Heart right ventricle (tissue), 16 donors: ENCODE data around the gene ZNF302. TPM values are rescaled to one million over a fixed set of nuclear protein-coding genes. Genes with fewer than 3 reads are reported as not detected.
A peak's percentile ranks its signal among the peaks of the same experiment; 100 is the strongest.
"Not testable (repeated sequence)": the region's sequence is repeated elsewhere in the genome, so short reads cannot be mapped to it uniquely, and the experiment has no call there.

Experiments
- ATAC-seq, 8 donors: fragments of 200-7000 bp; cut with Tn5 transposase; one replicate each; pipeline ENCODE4 v1.9.1; 2020; ENCODE audit warnings: mild to moderate bottlenecking in 8 of 8, moderate library complexity in 8 of 8, moderate number of reproducible peaks in 1 of 8
- DNase-seq, 2 donors: peaks; one replicate each; pipeline ENCODE4 v3.0.0-alpha.2; 2020
- H3K27ac ChIP-seq, 10 donors: fragments of 200-600 bp; sonication (generic) in 2 of 10; one replicate each; pipeline versions ENCODE4 v1.5.0 to v1.8.0; 2020 to 2022; ENCODE audit warnings: mild to moderate bottlenecking in 3 of 10
- H3K27me3 ChIP-seq, 7 donors: fragments of 200-600 bp; one replicate each; pipeline ENCODE4 v1.8.0; 2021 to 2022; ENCODE audit warnings: mild to moderate bottlenecking in 2 of 7
- H3K36me3 ChIP-seq, 9 donors: fragments of 200-600 bp; sonication (generic) in 1 of 9; one replicate each; pipeline versions ENCODE4 v1.5.0 to v1.8.0; 2020 to 2022; ENCODE audit warnings: mild to moderate bottlenecking in 2 of 9
- H3K4me1 ChIP-seq, 9 donors: fragments of 200-600 bp; sonication (generic) in 1 of 9; one replicate each; pipeline versions ENCODE4 v1.5.0 to v1.8.0; 2020 to 2022; ENCODE audit warnings: mild to moderate bottlenecking in 4 of 9
- H3K4me3 ChIP-seq, 10 donors: fragments of 200-600 bp; sonication (generic) in 2 of 10; one replicate each; pipeline versions ENCODE4 v1.5.0 to v1.8.0; 2020 to 2022; ENCODE audit warnings: mild to moderate bottlenecking in 7 of 10, moderate library complexity in 2 of 10
- H3K9me3 ChIP-seq, 11 donors: fragments of 200-600 bp in 10 of 11; sonication (generic) in 2 of 11; one replicate each; pipeline versions ENCODE4 v1.5.0 to v1.8.0; 2013 to 2022; ENCODE audit warnings: mild to moderate bottlenecking in 2 of 11, control low read depth in 1 of 11, moderate library complexity in 1 of 11
- WGBS, 2 donors: extraction: QIAGEN DNeasy Blood & Tissue Kit; methylation state at CpG; one replicate each; pipeline ENCODE4 v1.1.7; 2013; ENCODE audit warnings: inconsistent platforms in 1 of 2; 5-methylcytosine and 5-hydroxymethylcytosine counted together
- intact Hi-C, 10 donors: fragments of 100-400 bp; cut with DNase I; formaldehyde crosslinking; loops; one replicate each; pipeline versions ENCODE4 v1.11.1 to v1.14.2; 2022
- polyA plus RNA-seq, 2 donors: library from polyadenylated mRNA; stranded (reverse); fragments of 200-250 nt; gene quantifications; one replicate each; pipeline ENCODE4 v1.2.3, GENCODE V29; 2013
- total RNA-seq, 10 donors: library from RNA; stranded (reverse); fragmentation: NEBNext Ultra II Directional in 3 of 10; extraction: Animal tissue kit (Norgen Biotek cat#: 25700) in 3 of 10; gene quantifications; one replicate each; pipeline versions ENCODE4 v1.2.1 to v1.2.4, GENCODE V29; 2021 to 2023
- TF ChIP-seq, protein P1 (sequence below), 9 donors: fragments of 200-600 bp; sonication (generic) in 2 of 9; IDR thresholded peaks; one replicate each; pipeline versions ENCODE4 v1.5.0 to v1.8.0; 2021 to 2022; ENCODE audit warnings: antibody characterized with exemption in 9 of 9, mild to moderate bottlenecking in 5 of 9, moderate library complexity in 1 of 9
- donor health status: Arrhythmogenic right ventricular cardiomyopathy.
- donor health status: ischemic (EF 13 %, LVEDD 7.1; RV severe dilation, severe dysfunction).
- donor health status: healthy with polysubstance abuse.
- donor health status: DM: no; HTN: yes; CAD: no.
- donor health status: DM: no; HTN: no; CAD: no.
- donor health status: ischemic (EF 25% LVEDD 6.9; RV normal size, moderate dysfunction).
- donor health status: ischemic (EF 25% LVEDD 5.7; RV mildly dilated, moderate dysfunction).
- donor health status: healthy.
- donor health status: DM: yes; HTN: yes; CAD: no.
- donor health status: Ischemic cardiomyopathy.
- donor health status: ischemic (EF 35%, LVEDD 5.7; RV mildly dilated, moderate dysfunction).
- donor health status: nonischemic (EF 11% LVEDD 7.7; RV severe dilation, severe dysfunction).
- donor health status: DM: yes; HTN: yes; CAD: no.
- donor health status: PGD.
- donor health status: ischemic (EF 29% LVEDD 5.4; RV normal size, mild dysfunction).
- donor health status: nonischemic (EF 23%, LVEDD 6.1; RV moderate dilation, normal function).

The ZNF302 gene
- total and polyA plus RNA-seq, 12 donors: 20.4 to 42.5 (median 32.6) TPM

DNA sequence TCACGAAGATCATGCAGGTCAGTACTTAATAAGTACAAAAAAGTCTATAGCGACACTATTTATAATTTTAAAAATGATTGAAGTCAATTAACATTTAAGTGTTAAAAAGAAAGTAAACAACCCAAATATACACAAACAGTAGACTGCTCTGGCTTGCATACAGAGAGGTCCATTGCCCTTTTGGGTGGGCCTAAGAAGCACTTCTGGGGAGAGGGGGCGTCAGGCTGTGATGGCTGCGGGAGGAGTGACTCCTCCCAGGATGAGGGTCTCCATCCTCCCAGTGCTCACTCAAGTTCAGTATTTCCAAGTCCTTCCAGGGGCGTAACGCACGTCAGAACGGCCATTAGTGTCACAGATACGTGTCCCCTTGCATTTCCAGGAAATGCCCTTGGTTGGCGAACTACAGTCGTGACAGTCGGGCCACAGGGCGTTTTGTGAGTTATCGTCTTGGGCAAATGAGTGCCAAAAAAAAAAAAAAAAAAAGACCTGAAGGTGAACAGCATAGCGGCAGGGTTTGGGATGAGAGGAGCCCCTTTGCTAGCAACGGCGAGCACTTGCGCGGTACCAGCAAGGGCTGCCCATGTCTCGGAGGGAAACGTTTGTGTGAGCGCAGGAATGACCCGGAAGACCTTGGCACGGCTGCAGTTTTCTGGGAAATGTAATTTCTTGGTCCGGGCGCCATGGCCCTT lies 637 bp upstream of the ZNF302 start, which contains the start of gene SCGB2B2:
Gene SCGB2B2 (minus strand): TSS at position 463 of the 689 bp plus-strand sequence. CDS start 82,596 bp downstream, outside the sequence.
- TF ChIP-seq, protein P1, sequence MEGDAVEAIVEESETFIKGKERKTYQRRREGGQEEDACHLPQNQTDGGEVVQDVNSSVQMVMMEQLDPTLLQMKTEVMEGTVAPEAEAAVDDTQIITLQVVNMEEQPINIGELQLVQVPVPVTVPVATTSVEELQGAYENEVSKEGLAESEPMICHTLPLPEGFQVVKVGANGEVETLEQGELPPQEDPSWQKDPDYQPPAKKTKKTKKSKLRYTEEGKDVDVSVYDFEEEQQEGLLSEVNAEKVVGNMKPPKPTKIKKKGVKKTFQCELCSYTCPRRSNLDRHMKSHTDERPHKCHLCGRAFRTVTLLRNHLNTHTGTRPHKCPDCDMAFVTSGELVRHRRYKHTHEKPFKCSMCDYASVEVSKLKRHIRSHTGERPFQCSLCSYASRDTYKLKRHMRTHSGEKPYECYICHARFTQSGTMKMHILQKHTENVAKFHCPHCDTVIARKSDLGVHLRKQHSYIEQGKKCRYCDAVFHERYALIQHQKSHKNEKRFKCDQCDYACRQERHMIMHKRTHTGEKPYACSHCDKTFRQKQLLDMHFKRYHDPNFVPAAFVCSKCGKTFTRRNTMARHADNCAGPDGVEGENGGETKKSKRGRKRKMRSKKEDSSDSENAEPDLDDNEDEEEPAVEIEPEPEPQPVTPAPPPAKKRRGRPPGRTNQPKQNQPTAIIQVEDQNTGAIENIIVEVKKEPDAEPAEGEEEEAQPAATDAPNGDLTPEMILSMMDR (IDR thresholded peaks at IDR 0.05): peak in 2 of 9 donors; percentile 28 to 33
- peak in 1 of 2 donors; percentile 88 for DNase-seq
- Histone ChIP-seq H3K4me1 (peaks cover 5 to 39% (median 20%) of the 10 kb centered on the region in 9 donors), H3K4me3 (peak within 1 kb of the TSS; percentile 65 to 90 (median 83)), H3K9me3 (peaks cover 0 to 39% (median 0%) of the 10 kb centered on the region in 11 donors), H3K27ac (peak within 1 kb of the TSS; percentile 95 to 99 (median 98)), H3K36me3 (peaks cover 0 to 32% (median 28%) of the 10 kb centered on the region in 9 donors), H3K27me3 (no peaks in the 10 kb centered on the region)
- whole genome bisulfite sequencing, 2 donors: 5 to 6% methylated on average over 26 of the region's 26 CpGs
- intact Hi-C loops: loop anchor here in 6 of 10 donors (2.0 to 5.0 kb wide), 3 partner anchors 55 to 95 kb away; partner anchors contain the start of genes ZNF181 (in 6 of the 6) and ZNF599 (in 1 of the 6)
- peak; percentile 71 to 93 (median 88) for ATAC-seq

GRCh38 chr19:34678085-34678412 lies 571 bp downstream of the ZNF302 start:
- Histone ChIP-seq H3K36me3 (peaks cover 0 to 45% (median 40%) of the 10 kb centered on the region in 9 donors), H3K27me3 (no peaks in the 10 kb centered on the region), H3K9me3 (peaks cover 0 to 51% (median 0%) of the 10 kb centered on the region in 11 donors), H3K27ac (peak overlapping the region; percentile 95 to 99 (median 98)), H3K4me3 (peak overlapping the region; percentile 65 to 90 (median 83)), H3K4me1 (peaks cover 5 to 39% (median 20%) of the 10 kb centered on the region in 9 donors)
- DNase-seq (no peak), ATAC-seq (no peak)
- WGBS, 2 donors: 0 to 2% methylated on average over 20 of the region's 20 CpGs
- intact Hi-C loops: loop anchor here in 4 of 10 donors (5.0 kb wide), 2 partner anchors 54 to 94 kb away; partner anchors contain the start of genes ZNF181 (in 4 of the 4) and ZNF599 (in 1 of the 4)
- TF ChIP-seq, protein P1 (IDR thresholded peaks at IDR 0.05): no peak

DNA sequence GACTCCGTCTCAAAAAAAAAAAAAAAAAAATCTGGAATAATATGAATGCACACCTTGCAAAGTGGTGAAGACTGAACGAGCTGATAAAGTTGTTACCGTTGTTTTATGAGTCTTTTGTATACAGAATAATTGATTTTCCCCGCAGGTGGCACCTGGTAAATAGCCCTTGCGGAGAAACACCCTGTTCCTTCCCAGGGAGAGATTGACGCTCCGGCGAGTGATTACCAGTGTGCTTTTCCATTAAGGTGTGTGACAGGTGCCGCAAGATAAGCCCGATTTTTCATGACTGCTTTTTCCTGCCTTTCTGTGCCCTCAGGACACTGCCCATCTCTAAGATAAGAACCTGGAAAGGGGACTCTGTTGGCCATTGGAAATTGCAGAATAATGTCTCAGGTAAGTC lies 943 bp downstream of the ZNF302 start:
- 43 to 51% methylated on average over 10 of the region's 10 CpGs for WGBS, 2 donors
- DNase-seq: no peak
- peaks cover 0 to 55% (median 0%) of the 10 kb centered on the region in 11 donors for H3K9me3 ChIP-seq
- ATAC-seq: no peak
- H3K36me3 ChIP-seq: peaks cover 0 to 48% (median 44%) of the 10 kb centered on the region in 9 donors
- peak overlapping the region; percentile 65 to 90 (median 83) for H3K4me3 ChIP-seq
- H3K27me3 ChIP-seq: no peaks in the 10 kb centered on the region
- intact Hi-C loops: loop anchor here in 4 of 10 donors (5.0 kb wide), 2 partner anchors 54 to 94 kb away; partner anchors contain the start of genes ZNF181 (in 4 of the 4) and ZNF599 (in 1 of the 4)
- TF ChIP-seq, protein P1 (IDR thresholded peaks at IDR 0.05): no peak
- H3K27ac ChIP-seq: peak overlapping the region in 7 of 10 donors; percentile 95 to 99 (median 98)
- H3K4me1 ChIP-seq: peaks cover 5 to 39% (median 20%) of the 10 kb centered on the region in 9 donors

- no peak overlapping the region for H3K27ac ChIP-seq
- H3K4me1 ChIP-seq: peaks cover 2 to 27% (median 16%) of the 10 kb centered on the region in 9 donors
- intact Hi-C loops: no loop called here
- ATAC-seq (no peak), DNase-seq (no peak)
- peaks cover 0 to 80% (median 24%) of the 10 kb centered on the region in 11 donors for H3K9me3 ChIP-seq
- H3K4me3 ChIP-seq: no peak overlapping the region
- WGBS, 2 donors: 96 to 97% methylated on average over 9 of the region's 9 CpGs
- peaks cover 0 to 74% (median 60%) of the 10 kb centered on the region in 9 donors for H3K36me3 ChIP-seq
- TF ChIP-seq, protein P1 (IDR thresholded peaks at IDR 0.05): no peak
- no peaks in the 10 kb centered on the region for H3K27me3 ChIP-seq
Observed at GRCh38 chr19:34681478-34681877, 4.0 kb downstream of the ZNF302 start.

DNA sequence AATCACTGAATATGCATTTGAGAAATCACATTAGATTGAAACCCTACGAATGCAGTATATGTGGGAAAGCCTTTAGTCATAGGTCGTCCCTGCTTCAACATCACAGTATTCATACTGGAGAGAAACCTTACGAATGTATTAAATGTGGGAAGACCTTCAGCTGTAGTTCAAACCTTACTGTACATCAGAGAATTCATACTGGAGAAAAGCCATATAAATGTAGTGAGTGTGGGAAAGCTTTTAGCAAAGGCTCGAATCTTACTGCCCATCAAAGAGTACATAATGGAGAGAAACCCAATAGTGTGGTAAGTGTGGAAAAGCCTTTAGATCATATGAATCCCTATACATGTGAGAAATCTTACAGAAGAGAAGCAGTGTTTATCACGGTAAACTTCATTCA lies 7.8 kb downstream of the ZNF302 start:
- H3K4me3 ChIP-seq, ATAC-seq, intact Hi-C loops, H3K4me1 ChIP-seq, H3K27ac ChIP-seq, DNase-seq, H3K27me3 ChIP-seq: not testable (repeated sequence)
- 79 to 99% methylated on average over 5 of the region's 5 CpGs for WGBS, 2 donors
- Histone ChIP-seq H3K9me3 (peaks cover 0 to 84% (median 32%) of the 10 kb centered on the region in 11 donors), H3K36me3 (peaks cover 0 to 57% (median 47%) of the 10 kb centered on the region in 9 donors)
